ENCODE data around the gene KCND3.

The KCND3 gene

GRCh38 chr1:112027696-112028095, 38.2 kb upstream of the KCND3 start:
- TF ChIP-seq CTCF (IDR thresholded peaks at IDR 0.05; ENCODE audit: low read depth, low read length) (no peak), EZH2phosphoT487 (IDR thresholded peaks at IDR 0.05; ENCODE audit: low read depth) (no peak)
- Histone ChIP-seq H3K27me3 (ENCODE audit: low read depth, low read length) (0 out of 2 replicates have a peak, but pooled peaks cover 7% of the 10 kb centered on the region), H3K4me2 (ENCODE audit: low read length) (no peak overlapping the region), H3K9me3 (ENCODE audit: insufficient read depth, low read length) (no peaks in the 10 kb centered on the region), H3K9ac (ENCODE audit: low read length) (no peak overlapping the region), H3K79me2 (ENCODE audit: low read length) (no peaks in the 10 kb centered on the region), H3K4me1 (ENCODE audit: low read length) (no peaks in the 10 kb centered on the region), H3K27ac (ENCODE audit: low read length) (no peak overlapping the region), H4K20me1 (ENCODE audit: insufficient read depth, low read length) (no peaks in the 10 kb centered on the region), H3K4me3 (ENCODE audit: low read length) (no peak overlapping the region), H2AFZ (ENCODE audit: low read depth, low read length) (no peak overlapping the region), H3K36me3 (replicated peaks; ENCODE audit: low read depth, low read length) (no peaks in the 10 kb centered on the region)

DNA sequence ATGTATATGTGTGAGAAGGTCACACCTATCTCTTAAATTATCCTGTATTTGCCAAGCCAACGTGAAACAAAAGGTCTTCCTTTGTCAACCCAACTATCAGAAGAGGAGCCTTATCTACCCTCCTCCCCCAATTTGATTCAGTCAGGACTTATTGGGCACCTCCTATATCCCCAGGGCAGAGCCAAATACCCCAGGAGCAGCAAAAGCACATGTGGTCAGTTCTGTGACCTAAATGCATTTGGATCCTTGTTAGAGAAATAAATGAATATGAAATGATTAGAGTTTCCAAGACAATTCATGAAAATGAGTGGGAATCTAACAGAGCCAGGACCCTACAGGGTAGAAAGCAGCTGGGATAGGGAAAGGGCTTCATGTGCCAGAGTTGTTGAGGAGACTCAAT, 37.0 kb upstream of the KCND3 start:
- no peaks in the 10 kb centered on the region for H3K79me2 ChIP-seq (ENCODE audit: low read length)
- H3K27ac ChIP-seq (ENCODE audit: low read length) = no peak overlapping the region
- no peak overlapping the region for H3K9ac ChIP-seq (ENCODE audit: low read length)
- no peaks in the 10 kb centered on the region for H3K9me3 ChIP-seq (ENCODE audit: insufficient read depth, low read length)
- TF ChIP-seq CTCF (IDR thresholded peaks at IDR 0.05; ENCODE audit: low read depth, low read length) (no peak), EZH2phosphoT487 (IDR thresholded peaks at IDR 0.05; ENCODE audit: low read depth) (no peak)
- no peaks in the 10 kb centered on the region for H4K20me1 ChIP-seq (ENCODE audit: insufficient read depth, low read length)
- no peak overlapping the region for H3K4me2 ChIP-seq (ENCODE audit: low read length)
- H3K4me1 ChIP-seq (ENCODE audit: low read length) = no peaks in the 10 kb centered on the region
- H3K36me3 ChIP-seq (replicated peaks; ENCODE audit: low read depth, low read length) = no peaks in the 10 kb centered on the region
- 0 out of 2 replicates have a peak, but pooled peaks cover 7% of the 10 kb centered on the region for H3K27me3 ChIP-seq (ENCODE audit: low read depth, low read length)
- H3K4me3 ChIP-seq (ENCODE audit: low read length) = no peak overlapping the region
- H2AFZ ChIP-seq (ENCODE audit: low read depth, low read length) = no peak overlapping the region

GRCh38 chr1:112026016-112026415, 36.5 kb upstream of the KCND3 start:
- H3K27ac ChIP-seq (ENCODE audit: low read length) = no peak overlapping the region
- H3K36me3 ChIP-seq (replicated peaks; ENCODE audit: low read depth, low read length) = no peaks in the 10 kb centered on the region
- H3K27me3 ChIP-seq (ENCODE audit: low read depth, low read length) = 0 out of 2 replicates have a peak, but pooled peaks cover 7% of the 10 kb centered on the region
- H3K4me3 ChIP-seq (ENCODE audit: low read length) = no peak overlapping the region
- H3K79me2 ChIP-seq (ENCODE audit: low read length) = no peaks in the 10 kb centered on the region
- no peak overlapping the region for H3K9ac ChIP-seq (ENCODE audit: low read length)
- TF ChIP-seq CTCF (IDR thresholded peaks at IDR 0.05; ENCODE audit: low read depth, low read length) (no peak), EZH2phosphoT487 (IDR thresholded peaks at IDR 0.05; ENCODE audit: low read depth) (no peak)
- no peaks in the 10 kb centered on the region for H3K9me3 ChIP-seq (ENCODE audit: insufficient read depth, low read length)
- H4K20me1 ChIP-seq (ENCODE audit: insufficient read depth, low read length) = no peaks in the 10 kb centered on the region
- H3K4me1 ChIP-seq (ENCODE audit: low read length) = no peaks in the 10 kb centered on the region
- no peak overlapping the region for H3K4me2 ChIP-seq (ENCODE audit: low read length)
- H2AFZ ChIP-seq (ENCODE audit: low read depth, low read length) = no peak overlapping the region

DNA sequence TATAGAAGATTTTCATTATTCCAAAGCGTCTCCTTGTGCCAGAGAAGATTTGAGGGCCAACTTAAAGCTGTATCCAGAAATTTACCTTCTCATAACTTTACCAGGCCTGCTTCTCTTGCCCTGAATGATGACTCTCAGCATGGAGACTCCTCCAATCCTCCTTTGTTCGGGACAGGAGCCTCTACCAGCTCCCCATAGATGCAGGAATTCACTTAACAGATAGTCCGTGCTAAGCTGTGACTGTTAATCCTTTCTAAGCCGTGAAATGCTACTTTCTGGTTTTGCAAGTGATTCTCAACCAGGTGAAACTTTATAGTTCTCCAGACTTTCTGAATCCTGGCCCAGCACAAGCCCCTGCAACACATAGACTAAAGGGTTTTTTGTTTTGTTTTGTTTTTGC, 31.8 kb upstream of the KCND3 start:
- H3K27me3 ChIP-seq (ENCODE audit: low read depth, low read length) = no peaks in the 10 kb centered on the region
- H3K27ac ChIP-seq (ENCODE audit: low read length) = no peak overlapping the region
- no peaks in the 10 kb centered on the region for H3K9me3 ChIP-seq (ENCODE audit: insufficient read depth, low read length)
- H3K4me3 ChIP-seq (ENCODE audit: low read length) = no peak overlapping the region
- no peaks in the 10 kb centered on the region for H3K36me3 ChIP-seq (replicated peaks; ENCODE audit: low read depth, low read length)
- H2AFZ ChIP-seq (ENCODE audit: low read depth, low read length) = no peak overlapping the region
- no peaks in the 10 kb centered on the region for H4K20me1 ChIP-seq (ENCODE audit: insufficient read depth, low read length)
- no peak for TF ChIP-seq EZH2phosphoT487 (IDR thresholded peaks at IDR 0.05; ENCODE audit: low read depth)
- TF ChIP-seq CTCF (IDR thresholded peaks at IDR 0.05; ENCODE audit: low read depth, low read length) = no peak
- peaks cover 12% of the 10 kb centered on the region for H3K4me1 ChIP-seq (ENCODE audit: low read length)
- H3K9ac ChIP-seq (ENCODE audit: low read length) = no peak overlapping the region
- no peaks in the 10 kb centered on the region for H3K79me2 ChIP-seq (ENCODE audit: low read length)
- no peak overlapping the region for H3K4me2 ChIP-seq (ENCODE audit: low read length)
